ENCODE data around the gene IL34. TPM values are rescaled to one million over a fixed set of nuclear protein-coding genes. Genes with fewer than 3 reads are reported as not detected.

Gene IL34
- total and polyA plus RNA-seq, 2 of the 8 experiments (the other 6 are each of a cell fraction or from before 2014, with no cell fraction given): 4.6 to 5.6 TPM

- no peak for TF ChIP-seq E2F6 (IDR thresholded peaks at IDR 0.05)
- no peak for TF ChIP-seq GTF2F1 (IDR thresholded peaks at IDR 0.05; ENCODE audit: borderline replicate concordance, low read depth, low read length)
- TF ChIP-seq MAFK (IDR thresholded peaks at IDR 0.05; ENCODE audit: low read depth, low read length): no peak
- no peak for TF ChIP-seq RXRA (IDR thresholded peaks at IDR 0.05; ENCODE audit: insufficient read depth, low read depth, low read length)
- no peak for TF ChIP-seq TEAD4 (IDR thresholded peaks at IDR 0.05; ENCODE audit: low read depth, low read length)
- no peak for TF ChIP-seq HDAC2 (IDR thresholded peaks at IDR 0.05; ENCODE audit: borderline replicate concordance in 1 of 2, low read depth in 2 of 2, low read length in 2 of 2)
- TF ChIP-seq CBX5 (IDR thresholded peaks at IDR 0.05; ENCODE audit: low read depth, low read length): no peak
These were observed 34.5 kb upstream of the IL34 start (continued) for GRCh38 chr16:70611785-70612303.

Data from H1 (cell line).